Gastroesophageal sphincter (tissue), 4 donors: Measurements from ENCODE around the gene RPL13. TPM values are rescaled to one million over a fixed set of nuclear protein-coding genes. Genes with fewer than 3 reads are reported as not detected.
"Not testable (repeated sequence)": the region's sequence is repeated elsewhere in the genome, so short reads cannot be mapped to it uniquely, and the experiment has no call there.

Experiments
- ATAC-seq: fragments of 150-250 bp; one replicate; pipeline ENCODE4 v1.9.1; 2016; ENCODE audit warnings: mild to moderate bottlenecking, moderate library complexity
- H3K27ac ChIP-seq, 4 donors: fragments of 200-600 bp; sonication (generic) in 3 of 4; 1 replicate in 3 of 4; 2 replicates in 1 of 4; pipeline ENCODE4 v1.5.1; 2016 to 2019
- H3K27me3 ChIP-seq: fragments of 200-600 bp; sonication (generic); one replicate; pipeline ENCODE4 v1.5.1; 2019
- H3K36me3 ChIP-seq, 2 donors: fragments of 200-600 bp; sonication (generic); one replicate each; pipeline ENCODE4 v1.5.1; 2019; ENCODE audit warnings: control low read depth in 1 of 2
- H3K4me1 ChIP-seq, 3 donors: fragments of 200-600 bp; sonication (generic); 1 replicate in 2 of 3; 2 replicates in 1 of 3; pipeline ENCODE4 v1.5.1; 2016 to 2019; ENCODE audit warnings: control low read depth in 2 of 3
- H3K4me3 ChIP-seq, 2 donors: fragments of 200-600 bp; sonication (generic); one replicate each; pipeline ENCODE4 v1.5.1; 2019; ENCODE audit warnings: mild to moderate bottlenecking in 1 of 2, moderate library complexity in 1 of 2
- H3K9me3 ChIP-seq, 3 donors: fragments of 200-600 bp; sonication (generic); one replicate each; pipeline ENCODE4 v1.5.1; 2017 to 2019; ENCODE audit warnings: control low read depth in 2 of 3
- CTCF ChIP-seq, 4 experiments: fragments of 200-600 bp in 2 of 4; fragments of 450-650 bp in 2 of 4; sonication (generic) in 1 of 4; IDR thresholded peaks; one replicate each; pipeline ENCODE4 v1.5.1; 2017 to 2019; ENCODE audit warnings: antibody characterized with exemption in 4 of 4, mild to moderate bottlenecking in 2 of 4, moderate library complexity in 2 of 4
- EP300 ChIP-seq: sonication (generic); formaldehyde crosslinking; IDR thresholded peaks from one replicate; pipeline ENCODE4 v1.6.1; 2017; ENCODE audit warnings: antibody characterized with exemption, mild to moderate bottlenecking
- POLR2A ChIP-seq, 2 donors: fragments of 450-650 bp; IDR thresholded peaks; one replicate each; pipeline ENCODE4 v1.6.1; 2017; ENCODE audit warnings: antibody characterized with exemption in 2 of 2, mild to moderate bottlenecking in 2 of 2, moderate library complexity in 1 of 2
- POLR2AphosphoS5 ChIP-seq: sonication (generic); formaldehyde crosslinking; IDR thresholded peaks from one replicate; pipeline ENCODE4 v1.6.1; 2017; ENCODE audit warnings: antibody characterized with exemption
- WGBS, 2 donors: methylation state at CpG; one replicate each; pipeline ENCODE4 v1.1.5; 2018; ENCODE audit warnings: low coverage in 1 of 2; 5-methylcytosine and 5-hydroxymethylcytosine counted together
- total RNA-seq, 4 donors: library from RNA; depleted of rRNA; stranded (reverse); fragments of >200 nt; gene quantifications; one replicate each; pipeline ENCODE4 v1.1.0, GENCODE V29; 2016

The RPL13 gene
- total RNA-seq, 4 donors from 2014 or later, result 2,888 to 7,342 (median 4,676) TPM

- TF ChIP-seq EP300, result no peak
- no peak for TF ChIP-seq CTCF (IDR thresholded peaks at IDR 0.05)
- TF ChIP-seq POLR2AphosphoS5, result no peak
- no peak for TF ChIP-seq POLR2A (IDR thresholded peaks at IDR 0.05)
- no peak overlapping the region for H3K4me3 ChIP-seq
- WGBS, 2 donors, result 100% methylated on average over 1 of the region's 49 CpGs; no CpG with 5 or more reads in 1 of the 2 donors
- no peaks in the 10 kb centered on the region for H3K36me3 ChIP-seq
- H3K27me3 ChIP-seq, result peaks cover 17% of the 10 kb centered on the region
- ATAC-seq, result no peak
- peaks cover 0 to 6% (median 0%) of the 10 kb centered on the region in 3 donors for H3K4me1 ChIP-seq
- H3K27ac ChIP-seq, result no peak overlapping the region
- H3K9me3 ChIP-seq, result no peaks in the 10 kb centered on the region
These were observed 23.6 kb downstream of the RPL13 start for GRCh38 chr16:89583895-89584644.

- TF ChIP-seq EP300, result no peak
- TF ChIP-seq POLR2AphosphoS5, result no peak
- TF ChIP-seq CTCF (IDR thresholded peaks at IDR 0.05), result no peak
- TF ChIP-seq POLR2A (IDR thresholded peaks at IDR 0.05), result no peak
- Histone ChIP-seq H3K4me1 (peaks cover 0 to 6% (median 0%) of the 10 kb centered on the region in 3 donors), H3K4me3 (no peak overlapping the region), H3K9me3 (no peaks in the 10 kb centered on the region), H3K27me3 (peaks cover 17% of the 10 kb centered on the region), H3K27ac (no peak overlapping the region), H3K36me3 (no peaks in the 10 kb centered on the region)
- ATAC-seq, result no peak
- WGBS, 2 donors, result 59 to 67% methylated on average over 3 to 9 of the region's 25 CpGs
These were observed 24.5 kb downstream of the RPL13 start for GRCh38 chr16:89584768-89585549.

GRCh38 chr16:89586218-89586617, 25.7 kb downstream of the RPL13 start:
- Histone ChIP-seq H3K4me1 (peaks cover 0 to 6% (median 0%) of the 10 kb centered on the region in 3 donors), H3K27me3 (peaks cover 17% of the 10 kb centered on the region), H3K9me3 (no peaks in the 10 kb centered on the region), H3K36me3 (no peaks in the 10 kb centered on the region), H3K4me3 (no peak overlapping the region), H3K27ac (no peak overlapping the region)
- 80 to 87% methylated on average over 1 to 4 of the region's 7 CpGs for WGBS, 2 donors
- TF ChIP-seq POLR2A (IDR thresholded peaks at IDR 0.05) (no peak), POLR2AphosphoS5 (no peak), CTCF (IDR thresholded peaks at IDR 0.05) (no peak), EP300 (no peak)
- ATAC-seq, result no peak

DNA sequence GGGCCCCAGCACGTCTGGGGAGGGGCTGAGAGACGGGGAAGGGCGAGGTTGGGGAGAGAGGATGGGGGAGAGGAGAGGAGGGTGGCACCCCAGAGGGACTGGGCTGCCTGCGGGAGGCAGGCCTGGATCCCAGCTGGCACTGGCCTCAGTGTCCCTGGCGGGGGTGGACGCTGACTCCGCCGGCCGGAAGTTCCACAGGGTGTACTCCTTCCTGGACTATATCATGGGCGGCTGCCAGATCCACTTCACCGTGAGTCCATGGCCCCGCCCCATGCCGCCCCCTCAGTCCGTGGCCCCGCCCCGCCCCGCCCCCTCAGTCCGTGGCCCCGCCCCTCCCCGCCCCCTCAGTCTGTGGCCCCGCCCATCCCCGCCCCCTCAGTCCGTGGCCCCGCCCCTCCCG, 26.4 kb downstream of the RPL13 start:
- ATAC-seq, result no peak
- TF ChIP-seq EP300 (no peak), POLR2A (IDR thresholded peaks at IDR 0.05) (no peak), CTCF (IDR thresholded peaks at IDR 0.05) (no peak), POLR2AphosphoS5 (no peak)

GRCh38 chr16:89587676-89588075, 27.2 kb downstream of the RPL13 start:
- not testable (repeated sequence) for H3K4me1 ChIP-seq, H3K4me3 ChIP-seq, H3K36me3 ChIP-seq, H3K27ac ChIP-seq, H3K9me3 ChIP-seq, ATAC-seq
- peaks cover 17% of the 10 kb centered on the region for H3K27me3 ChIP-seq
- no CpG with 5 or more reads among the region's 36 CpGs for WGBS, 2 donors

More for the DNA sequence above, 26.4 kb downstream of the RPL13 start:
- no peak overlapping the region for H3K27ac ChIP-seq
- no peaks in the 10 kb centered on the region for H3K9me3 ChIP-seq
- H3K4me1 ChIP-seq, result peaks cover 0 to 6% (median 0%) of the 10 kb centered on the region in 3 donors
- peaks cover 17% of the 10 kb centered on the region for H3K27me3 ChIP-seq
- 20% methylated on average over 1 of the region's 25 CpGs; no CpG with 5 or more reads in 1 of the 2 donors for WGBS, 2 donors
- H3K4me3 ChIP-seq, result no peak overlapping the region
- H3K36me3 ChIP-seq, result no peaks in the 10 kb centered on the region
